ENCODE results near the gene MALSU1. TPM values are rescaled to one million over a fixed set of nuclear protein-coding genes. Genes with fewer than 3 reads are reported as not detected.

Gene MALSU1
- total RNA-seq, 4 donors from 2014 or later: 83.8 to 112 (median 109) TPM

- TF ChIP-seq POLR2A (IDR thresholded peaks at IDR 0.05): no peak
- TF ChIP-seq CTCF (IDR thresholded peaks at IDR 0.05 in 4 of 5, conservative IDR thresholded peaks at IDR 0.05 in 1 of 5): no peak
- Histone ChIP-seq H3K27ac (no peak overlapping the region), H3K27me3 (no peaks in the 10 kb centered on the region), H3K4me1 (no peaks in the 10 kb centered on the region), H3K36me3 (no peaks in the 10 kb centered on the region), H3K4me3 (no peak overlapping the region), H3K9me3 (no peaks in the 10 kb centered on the region)
- intact Hi-C loops (cut with DNase I; ENCODE audit: low total_unique reads): no loop called here
- no peak for DNase-seq
- in situ Hi-C loops (cut with MboI; ENCODE audit: low sequenced_read_pairs in 4 of 4): no loop called here
- ATAC-seq: no peak
Measured at GRCh38 chr7:23350466-23350865, 51.3 kb downstream of the MALSU1 start.

- Histone ChIP-seq H3K4me3 (no peak overlapping the region), H3K4me1 (no peaks in the 10 kb centered on the region), H3K27ac (no peak overlapping the region), H3K27me3 (no peaks in the 10 kb centered on the region), H3K9me3 (no peaks in the 10 kb centered on the region), H3K36me3 (no peaks in the 10 kb centered on the region)
- no peak for ATAC-seq
- in situ Hi-C loops (cut with MboI; ENCODE audit: low sequenced_read_pairs in 4 of 4) (no loop called here), intact Hi-C loops (cut with DNase I; ENCODE audit: low total_unique reads) (no loop called here)
- TF ChIP-seq POLR2A (IDR thresholded peaks at IDR 0.05) (no peak), CTCF (IDR thresholded peaks at IDR 0.05 in 4 of 5, conservative IDR thresholded peaks at IDR 0.05 in 1 of 5) (no peak)
- DNase-seq: no peak
Measured at GRCh38 chr7:23353172-23353571, 54.0 kb downstream of the MALSU1 start.

GRCh38 chr7:23356168-23356567, 57.0 kb downstream of the MALSU1 start:
- H3K9me3 ChIP-seq: no peaks in the 10 kb centered on the region
- ATAC-seq (no peak), DNase-seq (no peak)
- no peaks in the 10 kb centered on the region for H3K4me1 ChIP-seq
- intact Hi-C loops (cut with DNase I; ENCODE audit: low total_unique reads): loop anchor here (5.0 kb wide), 1 partner anchor 106 kb away; no protein-coding TSS in a partner anchor
- in situ Hi-C loops (cut with MboI; ENCODE audit: low sequenced_read_pairs in 4 of 4): no loop called here
- H3K27ac ChIP-seq: no peak overlapping the region
- no peaks in the 10 kb centered on the region for H3K27me3 ChIP-seq
- H3K36me3 ChIP-seq: no peaks in the 10 kb centered on the region
- H3K4me3 ChIP-seq: no peak overlapping the region
- TF ChIP-seq POLR2A (IDR thresholded peaks at IDR 0.05) (no peak), CTCF (IDR thresholded peaks at IDR 0.05 in 4 of 5, conservative IDR thresholded peaks at IDR 0.05 in 1 of 5) (no peak)

- Histone ChIP-seq H3K27ac (no peak overlapping the region), H3K27me3 (no peaks in the 10 kb centered on the region), H3K36me3 (no peaks in the 10 kb centered on the region), H3K4me1 (no peaks in the 10 kb centered on the region), H3K4me3 (no peak overlapping the region), H3K9me3 (no peaks in the 10 kb centered on the region)
- intact Hi-C loops (cut with DNase I; ENCODE audit: low total_unique reads): loop anchor here (5.0 kb wide), 1 partner anchor 106 kb away; no protein-coding TSS in a partner anchor
- ATAC-seq (no peak), DNase-seq (no peak)
- no peak for TF ChIP-seq CTCF (IDR thresholded peaks at IDR 0.05 in 4 of 5, conservative IDR thresholded peaks at IDR 0.05 in 1 of 5)
- TF ChIP-seq POLR2A (IDR thresholded peaks at IDR 0.05): no peak
- in situ Hi-C loops (cut with MboI; ENCODE audit: low sequenced_read_pairs in 4 of 4): no loop called here
Measured at GRCh38 chr7:23356726-23357125, 57.6 kb downstream of the MALSU1 start.
